K562 (cell line): Measurements from ENCODE around the gene SS18L1. TPM values are rescaled to one million over a fixed set of nuclear protein-coding genes. Genes with fewer than 3 reads are reported as not detected.

Source experiments
- ATF6 ChIP-seq: sonication (generic); formaldehyde crosslinking; IDR thresholded peaks from 2 replicates; pipeline ENCODE4 v1.4.0; 2020; ENCODE audit warnings: mild to moderate bottlenecking, missing genetic modification reagents
- MYBL2 ChIP-seq, 2 experiments: fragments of 450-650 bp in 1 of 2; sonication (generic) in 1 of 2; formaldehyde crosslinking in 1 of 2; IDR thresholded peaks; 2 replicates each; pipeline versions ENCODE4 v1.6.1 to v1.8.1; 2017 to 2022; ENCODE audit warnings: borderline replicate concordance in 1 of 2, inconsistent platforms in 1 of 2, low read depth in 1 of 2, mild to moderate bottlenecking in 1 of 2, missing genetic modification reagents in 1 of 2, moderate library complexity in 1 of 2
- NRF1 ChIP-seq, 2 experiments: fragments of 450-650 bp; IDR thresholded peaks in 1 of 2; conservative IDR thresholded peaks in 1 of 2; 2 replicates each; pipeline ENCODE4 v1.6.1; 2014; ENCODE audit warnings: mild to moderate bottlenecking in 2 of 2
- ZNF449 ChIP-seq: fragments of 250-450 bp; sonication (Bioruptor Pico); IDR thresholded peaks from 2 replicates; pipeline ENCODE4 v1.8.0; 2022; ENCODE audit warnings: moderate library complexity, mild to moderate bottlenecking, inconsistent platforms
- polyA plus RNA-seq, 8 experiments: library from polyadenylated mRNA; depleted of rRNA in 4 of 8; stranded (reverse) in 5 of 8; unstranded in 3 of 8; fragments of >200 nt; fragmentation: Nextera tagmentation in 2 of 8; fragmentation: Illumina TruSeq in 1 of 8; extraction: Ambion mirVana in 2 of 8; extraction: Trizol in 1 of 8; gene quantifications; 2 replicates each; pipeline versions ENCODE4 v1.2.1 to v1.2.3, GENCODE V29; 2011 to 2014; ENCODE audit warnings: inconsistent platforms in 1 of 8, missing spikeins in 1 of 8
- total RNA-seq, 7 experiments: library from RNA; depleted of rRNA in 6 of 7; stranded (reverse); fragments of >200 nt in 6 of 7; fragmentation: Illumina TruSeq in 2 of 7; extraction: Trizol in 2 of 7; gene quantifications; 2 replicates each; pipeline versions ENCODE4 v1.2.1 to v1.2.3, GENCODE V29; 2011 to 2021; ENCODE audit warnings: low replicate concordance in 1 of 7
- TF ChIP-seq, protein P1 (sequence below): fragments of 450-650 bp; IDR thresholded peaks from 2 replicates; pipeline ENCODE4 v1.6.1; 2018; ENCODE audit not compliant: partially characterized antibody

Gene SS18L1
- total and polyA plus RNA-seq, 9 of the 15 experiments (the other 6 are each of a cell fraction or from before 2014, with no cell fraction given), result 2.7 to 28.3 (median 15.1) TPM

- TF ChIP-seq, protein P1, sequence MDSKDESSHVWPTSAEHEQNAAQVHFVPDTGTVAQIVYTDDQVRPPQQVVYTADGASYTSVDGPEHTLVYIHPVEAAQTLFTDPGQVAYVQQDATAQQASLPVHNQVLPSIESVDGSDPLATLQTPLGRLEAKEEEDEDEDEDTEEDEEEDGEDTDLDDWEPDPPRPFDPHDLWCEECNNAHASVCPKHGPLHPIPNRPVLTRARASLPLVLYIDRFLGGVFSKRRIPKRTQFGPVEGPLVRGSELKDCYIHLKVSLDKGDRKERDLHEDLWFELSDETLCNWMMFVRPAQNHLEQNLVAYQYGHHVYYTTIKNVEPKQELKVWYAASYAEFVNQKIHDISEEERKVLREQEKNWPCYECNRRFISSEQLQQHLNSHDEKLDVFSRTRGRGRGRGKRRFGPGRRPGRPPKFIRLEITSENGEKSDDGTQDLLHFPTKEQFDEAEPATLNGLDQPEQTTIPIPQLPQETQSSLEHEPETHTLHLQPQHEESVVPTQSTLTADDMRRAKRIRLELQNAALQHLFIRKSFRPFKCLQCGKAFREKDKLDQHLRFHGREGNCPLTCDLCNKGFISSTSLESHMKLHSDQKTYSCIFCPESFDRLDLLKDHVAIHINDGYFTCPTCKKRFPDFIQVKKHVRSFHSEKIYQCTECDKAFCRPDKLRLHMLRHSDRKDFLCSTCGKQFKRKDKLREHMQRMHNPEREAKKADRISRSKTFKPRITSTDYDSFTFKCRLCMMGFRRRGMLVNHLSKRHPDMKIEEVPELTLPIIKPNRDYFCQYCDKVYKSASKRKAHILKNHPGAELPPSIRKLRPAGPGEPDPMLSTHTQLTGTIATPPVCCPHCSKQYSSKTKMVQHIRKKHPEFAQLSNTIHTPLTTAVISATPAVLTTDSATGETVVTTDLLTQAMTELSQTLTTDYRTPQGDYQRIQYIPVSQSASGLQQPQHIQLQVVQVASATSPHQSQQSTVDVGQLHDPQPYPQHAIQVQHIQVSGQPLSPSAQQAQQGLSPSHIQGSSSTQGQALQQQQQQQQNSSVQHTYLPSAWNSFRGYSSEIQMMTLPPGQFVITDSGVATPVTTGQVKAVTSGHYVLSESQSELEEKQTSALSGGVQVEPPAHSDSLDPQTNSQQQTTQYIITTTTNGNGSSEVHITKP, result no peak
- TF ChIP-seq ZNF449 (CRISPR knock-in tag), result no peak
- no peak for TF ChIP-seq ATF6 (CRISPR knock-in tag)
- TF ChIP-seq NRF1 (conservative IDR thresholded peaks at IDR 0.05 in 1 of 2, IDR thresholded peaks at IDR 0.05 in 1 of 2), result no peak
- TF ChIP-seq MYBL2 (IDR thresholded peaks at IDR 0.05; ENCODE audit: low read depth), result no peak
- no peak for TF ChIP-seq MYBL2 (CRISPR knock-in tag; IDR thresholded peaks at IDR 0.05; ENCODE audit: borderline replicate concordance)
These were observed 42.5 kb upstream of the SS18L1 start (continued) for GRCh38 chr20:62101078-62101477.
